Peyer's patch (tissue), 4 donors: ENCODE results near the gene KCNK4.

Experiments used
- CTCF ChIP-seq, 6 experiments: fragments of 450-650 bp in 4 of 6; fragments of 200-600 bp in 2 of 6; sonication (generic) in 1 of 6; IDR thresholded peaks; one replicate each; pipeline ENCODE4 v1.5.1; 2017 to 2019; ENCODE audit warnings: antibody characterized with exemption in 6 of 6, mild to moderate bottlenecking in 3 of 6, moderate library complexity in 1 of 6
- POLR2A ChIP-seq, 2 donors: fragments of 450-650 bp; IDR thresholded peaks; one replicate each; pipeline ENCODE4 v1.5.1; 2017; ENCODE audit warnings: antibody characterized with exemption in 2 of 2, mild to moderate bottlenecking in 2 of 2, moderate library complexity in 2 of 2

- TF ChIP-seq POLR2A (IDR thresholded peaks at IDR 0.05) = peak; percentile 71 to 74
- TF ChIP-seq CTCF (IDR thresholded peaks at IDR 0.05) = peak in 3 of 6 experiments; percentile 1 to 25 (median 14)
Measured at GRCh38 chr11:64305691-64306562, 14.8 kb downstream of the KCNK4 start.
